ENCODE results near the gene ASB16.

ASB16 gene

GRCh38 chr17:44187131-44187899 is 16.8 kb downstream of the ASB16 start:
- peak overlapping the region; percentile 90 for H3K4me3 ChIP-seq (ENCODE audit: low read depth, low read length)
- TF ChIP-seq CTCF (IDR thresholded peaks at IDR 0.05; ENCODE audit: borderline replicate concordance, insufficient read depth, low read depth, low read length): no peak

- no peak for TF ChIP-seq CTCF (IDR thresholded peaks at IDR 0.05; ENCODE audit: borderline replicate concordance, insufficient read depth, low read depth, low read length)
- H3K4me3 ChIP-seq (ENCODE audit: low read depth, low read length): no peak overlapping the region
Observed at GRCh38 chr17:44188576-44189403, 18.3 kb downstream of the ASB16 start.

- TF ChIP-seq CTCF (IDR thresholded peaks at IDR 0.05; ENCODE audit: borderline replicate concordance, insufficient read depth, low read depth, low read length): no peak
- no peak overlapping the region for H3K4me3 ChIP-seq (ENCODE audit: low read depth, low read length)
Observed at GRCh38 chr17:44190481-44190880, 20.0 kb downstream of the ASB16 start.

- no peak overlapping the region for H3K4me3 ChIP-seq (ENCODE audit: low read depth, low read length)
- TF ChIP-seq CTCF (IDR thresholded peaks at IDR 0.05; ENCODE audit: borderline replicate concordance, insufficient read depth, low read depth, low read length): no peak
Observed at GRCh38 chr17:44191369-44191768, 20.9 kb downstream of the ASB16 start.

- H3K4me3 ChIP-seq (ENCODE audit: low read depth, low read length): no peak overlapping the region
- no peak for TF ChIP-seq CTCF (IDR thresholded peaks at IDR 0.05; ENCODE audit: borderline replicate concordance, insufficient read depth, low read depth, low read length)
Observed at GRCh38 chr17:44191941-44192496, 21.5 kb downstream of the ASB16 start.

GRCh38 chr17:44192750-44193149 is 22.2 kb downstream of the ASB16 start:
- no peak for TF ChIP-seq CTCF (IDR thresholded peaks at IDR 0.05; ENCODE audit: borderline replicate concordance, insufficient read depth, low read depth, low read length)

More at GRCh38 chr17:44192750-44193149, 22.2 kb downstream of the ASB16 start:
- no peak overlapping the region for H3K4me3 ChIP-seq (ENCODE audit: low read depth, low read length)

All from GM12875 (cell line).